Heart left ventricle (tissue), 13 donors: Measurements from ENCODE around the gene ANKRD22.

Source experiments
- POLR2A ChIP-seq, 2 donors: fragments of 450-650 bp; IDR thresholded peaks; one replicate each; pipeline ENCODE4 v1.6.1; 2017; ENCODE audit warnings: antibody characterized with exemption in 2 of 2, mild to moderate bottlenecking in 2 of 2, moderate library complexity in 2 of 2
- TF ChIP-seq, protein P1 (sequence below), 12 donors: fragments of 200-600 bp; sonication (generic) in 4 of 12; IDR thresholded peaks; one replicate each; pipeline versions ENCODE4 v1.5.0 to v1.8.0; 2018 to 2022; ENCODE audit warnings: antibody characterized with exemption in 12 of 12, mild to moderate bottlenecking in 5 of 12
- donor health status: ischemic (EF 13 %, LVEDD 7.1; RV severe dilation, severe dysfunction).
- donor health status: DM: no; HTN: yes; CAD: no.
- donor health status: DM: no; HTN: no; CAD: no.
- donor health status: ischemic (EF 25% LVEDD 6.9; RV normal size, moderate dysfunction).
- donor health status: ischemic (EF 25% LVEDD 5.7; RV mildly dilated, moderate dysfunction).
- donor health status: ischemic (EF 35%, LVEDD 5.7; RV mildly dilated, moderate dysfunction).
- donor health status: nonischemic (EF 11% LVEDD 7.7; RV severe dilation, severe dysfunction).
- donor health status: DM: yes; HTN: yes; CAD: no.
- donor health status: PGD.
- donor health status: ischemic (EF 29% LVEDD 5.4; RV normal size, mild dysfunction).
- donor health status: nonischemic (EF 23%, LVEDD 6.1; RV moderate dilation, normal function).

DNA sequence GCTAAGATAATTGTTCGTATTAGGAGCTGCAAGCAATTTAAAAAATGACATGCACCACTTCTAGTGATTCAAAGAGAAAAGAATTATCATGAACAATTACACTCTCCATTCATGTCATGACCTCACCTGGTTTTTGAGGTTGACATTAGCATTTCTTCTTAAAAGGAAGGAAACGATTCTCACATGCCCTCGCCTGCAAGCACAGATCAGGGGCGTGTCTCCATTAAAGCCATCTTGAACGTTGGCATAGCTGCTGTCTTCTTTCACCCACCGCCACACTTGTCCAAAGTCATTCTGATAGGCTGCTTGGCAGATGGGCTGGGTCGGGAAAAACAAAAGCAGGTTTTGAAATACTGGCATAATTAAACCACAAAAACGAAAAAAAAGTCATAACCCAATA is 19.9 kb downstream of the ANKRD22 start:
- TF ChIP-seq, protein P1, sequence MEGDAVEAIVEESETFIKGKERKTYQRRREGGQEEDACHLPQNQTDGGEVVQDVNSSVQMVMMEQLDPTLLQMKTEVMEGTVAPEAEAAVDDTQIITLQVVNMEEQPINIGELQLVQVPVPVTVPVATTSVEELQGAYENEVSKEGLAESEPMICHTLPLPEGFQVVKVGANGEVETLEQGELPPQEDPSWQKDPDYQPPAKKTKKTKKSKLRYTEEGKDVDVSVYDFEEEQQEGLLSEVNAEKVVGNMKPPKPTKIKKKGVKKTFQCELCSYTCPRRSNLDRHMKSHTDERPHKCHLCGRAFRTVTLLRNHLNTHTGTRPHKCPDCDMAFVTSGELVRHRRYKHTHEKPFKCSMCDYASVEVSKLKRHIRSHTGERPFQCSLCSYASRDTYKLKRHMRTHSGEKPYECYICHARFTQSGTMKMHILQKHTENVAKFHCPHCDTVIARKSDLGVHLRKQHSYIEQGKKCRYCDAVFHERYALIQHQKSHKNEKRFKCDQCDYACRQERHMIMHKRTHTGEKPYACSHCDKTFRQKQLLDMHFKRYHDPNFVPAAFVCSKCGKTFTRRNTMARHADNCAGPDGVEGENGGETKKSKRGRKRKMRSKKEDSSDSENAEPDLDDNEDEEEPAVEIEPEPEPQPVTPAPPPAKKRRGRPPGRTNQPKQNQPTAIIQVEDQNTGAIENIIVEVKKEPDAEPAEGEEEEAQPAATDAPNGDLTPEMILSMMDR (IDR thresholded peaks at IDR 0.05): no peak
- TF ChIP-seq POLR2A (IDR thresholded peaks at IDR 0.05): no peak
